Measurements from ENCODE around the gene CCR9. TPM values are rescaled to one million over a fixed set of nuclear protein-coding genes. Genes with fewer than 3 reads are reported as not detected.
A peak's percentile ranks its signal among the peaks of the same experiment; 100 is the strongest.

CCR9 gene
- total and polyA plus RNA-seq, 10 of the 15 experiments (the other 5 are each of a cell fraction or from before 2014, with no cell fraction given), result 0.05 to 3.9 (median 2.4) TPM

GRCh38 chr3:45894015-45894414, 7.7 kb downstream of the CCR9 start:
- Histone ChIP-seq H3K79me2 (ENCODE audit: control insufficient read depth, insufficient read depth, low read length) (no peaks in the 10 kb centered on the region), H4K20me1 (ENCODE audit: control insufficient read depth, insufficient read depth) (no peaks in the 10 kb centered on the region), H3K4me3 (no peak overlapping the region), H3K9ac (ENCODE audit: control insufficient read depth, insufficient read depth, low read length) (no peak overlapping the region), H3K9me3 (replicated peaks; ENCODE audit: control insufficient read depth, insufficient read depth, low read length) (peaks cover 5% of the 10 kb centered on the region; the same call in 1 of the 3 replicates), H3K27ac (ENCODE audit: control insufficient read depth, insufficient read depth) (no peak overlapping the region), H3K36me3 (ENCODE audit: control insufficient read depth in 2 of 2, insufficient read depth in 2 of 2, low read length in 1 of 2) (no peaks in the 10 kb centered on the region), H2AFZ (ENCODE audit: control insufficient read depth, low read depth, low read length) (no peak overlapping the region), H3K27me3 (replicated peaks in 1 of 2; ENCODE audit: control insufficient read depth in 2 of 2, insufficient read depth in 2 of 2, low read length in 1 of 2) (no peaks in the 10 kb centered on the region; a peak in 1 of 4 replicates), H3K4me2 (ENCODE audit: control insufficient read depth, insufficient read depth) (no peak overlapping the region; the same call in 1 of the 2 replicates), H3K4me1 (ENCODE audit: control insufficient read depth, insufficient read depth, low read length) (peaks cover 11% of the 10 kb centered on the region)
- RAD21 ChIA-PET (ENCODE audit: unreplicated experiment), result interaction anchor here (1.0 to 1.7 kb wide), 6 partner anchors 10 to 63 kb away, joined by 3 to 6 read pairs (median 4); no protein-coding TSS in a partner anchor
- 8% methylated on average over 6 of the region's 6 CpGs for WGBS (ENCODE audit: insufficient coverage, insufficient replicate concordance, low lambda C conversion rate, missing lambda C conversion rate)
- SMC1A ChIA-PET (ENCODE audit: uncharacterized antibody, unreplicated experiment), result interaction anchor here (0.7 to 1.4 kb wide), 6 partner anchors 9 to 26 kb away, joined by 3 to 4 read pairs (median 3); no protein-coding TSS in a partner anchor
- POLR2A ChIA-PET, result no interaction called here
- in situ Hi-C loops (cut with MboI) (no loop called here), intact Hi-C loops (cut with micrococcal nuclease; ENCODE audit: unreplicated experiment) (no loop called here)
- FAIRE-seq (no peak), DNase-seq (ENCODE audit: low read depth, low spot score) (no peak), ATAC-seq (no peak)
- TF ChIP-seq ZBED1 (IDR thresholded peaks at IDR 0.05; ENCODE audit: borderline replicate concordance) (peak; percentile 31; the same call in 1 of the 2 replicates), GATAD2B (conservative IDR thresholded peaks at IDR 0.05; ENCODE audit: low read depth) (no peak)
- CTCF ChIA-PET, result interaction anchor here (1.1 to 1.9 kb wide), 3 partner anchors 11 to 132 kb away, joined by 3 to 6 read pairs (median 5); no protein-coding TSS in a partner anchor
- no TSS peak for BruUV-seq (replicated peaks)

DNA sequence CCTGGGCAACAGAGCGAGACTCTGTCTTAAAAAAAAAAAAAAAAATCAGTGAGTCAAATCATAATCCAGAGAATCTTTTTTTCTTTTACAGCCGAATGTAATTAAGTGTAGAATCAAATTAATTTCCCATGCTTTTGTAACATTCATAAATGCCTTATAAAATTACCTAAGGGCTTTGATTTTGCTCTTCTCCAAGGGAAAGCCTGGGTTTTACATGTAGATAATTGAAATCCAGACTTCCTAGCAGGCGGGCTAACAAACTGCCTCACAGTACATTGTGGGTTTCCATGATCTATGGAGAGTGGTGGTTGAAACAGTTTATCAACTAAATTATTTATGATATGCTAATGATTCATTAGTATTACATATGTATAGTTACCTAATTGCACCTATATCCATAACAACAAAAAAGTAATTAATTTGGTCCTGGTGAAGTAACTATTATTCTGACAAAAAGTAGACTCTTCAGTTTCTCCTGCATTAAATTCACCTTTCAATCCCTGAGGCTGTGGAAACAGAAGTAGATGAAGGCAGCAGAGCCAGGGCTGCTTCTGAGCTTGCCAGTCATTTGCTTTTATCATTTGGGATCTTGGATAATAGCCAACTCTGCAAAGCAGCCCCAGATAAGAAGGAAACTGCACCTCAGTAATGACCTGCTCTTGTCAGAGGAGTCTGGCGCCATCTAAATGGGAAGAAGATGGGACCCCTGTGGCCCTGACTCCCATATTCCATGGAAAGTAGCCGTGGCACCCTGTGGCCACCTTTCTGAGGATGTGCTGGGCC, 9.5 kb downstream of the CCR9 start:
- no peak overlapping the region for H3K4me2 ChIP-seq (ENCODE audit: control insufficient read depth, insufficient read depth)
- POLR2A ChIA-PET, result interaction anchor here (0.9 kb wide), 1 partner anchor 18 kb away, joined by 3 read pairs; no protein-coding TSS in a partner anchor
- in situ Hi-C loops (cut with MboI) (no loop called here), intact Hi-C loops (cut with micrococcal nuclease; ENCODE audit: unreplicated experiment) (no loop called here)
- no TSS peak for BruUV-seq (replicated peaks)
- CTCF ChIA-PET, result interaction anchor here (1.9 kb wide), 1 partner anchor 12 kb away, joined by 6 read pairs; no protein-coding TSS in a partner anchor
- RAD21 ChIA-PET (ENCODE audit: unreplicated experiment), result interaction anchor here (1.1 to 1.6 kb wide), 2 partner anchors 15 to 47 kb away, joined by 3 to 5 read pairs; no protein-coding TSS in a partner anchor
- H2AFZ ChIP-seq (ENCODE audit: control insufficient read depth, low read depth, low read length), result no peak overlapping the region
- DNase-seq (ENCODE audit: low read depth, low spot score) (no peak), FAIRE-seq (no peak), ATAC-seq (no peak)
- H3K9ac ChIP-seq (ENCODE audit: control insufficient read depth, insufficient read depth, low read length), result no peak overlapping the region
- no peak overlapping the region for H3K27ac ChIP-seq (ENCODE audit: control insufficient read depth, insufficient read depth)
- H3K4me1 ChIP-seq (ENCODE audit: control insufficient read depth, insufficient read depth, low read length), result peaks cover 6% of the 10 kb centered on the region
- SMC1A ChIA-PET (ENCODE audit: uncharacterized antibody, unreplicated experiment), result interaction anchor here (1.0 to 1.1 kb wide), 3 partner anchors 9 to 37 kb away, joined by 3 to 4 read pairs (median 4); no protein-coding TSS in a partner anchor
- 45% methylated on average over 5 of the region's 5 CpGs for WGBS (ENCODE audit: insufficient coverage, insufficient replicate concordance, low lambda C conversion rate, missing lambda C conversion rate)
- no peaks in the 10 kb centered on the region; a peak in 1 of 4 replicates for H3K36me3 ChIP-seq (ENCODE audit: control insufficient read depth in 2 of 2, insufficient read depth in 2 of 2, low read length in 1 of 2)
- no peaks in the 10 kb centered on the region for H3K79me2 ChIP-seq (ENCODE audit: control insufficient read depth, insufficient read depth, low read length)
- no peaks in the 10 kb centered on the region for H4K20me1 ChIP-seq (ENCODE audit: control insufficient read depth, insufficient read depth)
- no peaks in the 10 kb centered on the region; a peak in 1 of 4 replicates for H3K27me3 ChIP-seq (replicated peaks in 1 of 2; ENCODE audit: control insufficient read depth in 2 of 2, insufficient read depth in 2 of 2, low read length in 1 of 2)
- peaks cover 5% of the 10 kb centered on the region; the same call in 1 of the 3 replicates for H3K9me3 ChIP-seq (replicated peaks; ENCODE audit: control insufficient read depth, insufficient read depth, low read length)
- TF ChIP-seq, protein P1, sequence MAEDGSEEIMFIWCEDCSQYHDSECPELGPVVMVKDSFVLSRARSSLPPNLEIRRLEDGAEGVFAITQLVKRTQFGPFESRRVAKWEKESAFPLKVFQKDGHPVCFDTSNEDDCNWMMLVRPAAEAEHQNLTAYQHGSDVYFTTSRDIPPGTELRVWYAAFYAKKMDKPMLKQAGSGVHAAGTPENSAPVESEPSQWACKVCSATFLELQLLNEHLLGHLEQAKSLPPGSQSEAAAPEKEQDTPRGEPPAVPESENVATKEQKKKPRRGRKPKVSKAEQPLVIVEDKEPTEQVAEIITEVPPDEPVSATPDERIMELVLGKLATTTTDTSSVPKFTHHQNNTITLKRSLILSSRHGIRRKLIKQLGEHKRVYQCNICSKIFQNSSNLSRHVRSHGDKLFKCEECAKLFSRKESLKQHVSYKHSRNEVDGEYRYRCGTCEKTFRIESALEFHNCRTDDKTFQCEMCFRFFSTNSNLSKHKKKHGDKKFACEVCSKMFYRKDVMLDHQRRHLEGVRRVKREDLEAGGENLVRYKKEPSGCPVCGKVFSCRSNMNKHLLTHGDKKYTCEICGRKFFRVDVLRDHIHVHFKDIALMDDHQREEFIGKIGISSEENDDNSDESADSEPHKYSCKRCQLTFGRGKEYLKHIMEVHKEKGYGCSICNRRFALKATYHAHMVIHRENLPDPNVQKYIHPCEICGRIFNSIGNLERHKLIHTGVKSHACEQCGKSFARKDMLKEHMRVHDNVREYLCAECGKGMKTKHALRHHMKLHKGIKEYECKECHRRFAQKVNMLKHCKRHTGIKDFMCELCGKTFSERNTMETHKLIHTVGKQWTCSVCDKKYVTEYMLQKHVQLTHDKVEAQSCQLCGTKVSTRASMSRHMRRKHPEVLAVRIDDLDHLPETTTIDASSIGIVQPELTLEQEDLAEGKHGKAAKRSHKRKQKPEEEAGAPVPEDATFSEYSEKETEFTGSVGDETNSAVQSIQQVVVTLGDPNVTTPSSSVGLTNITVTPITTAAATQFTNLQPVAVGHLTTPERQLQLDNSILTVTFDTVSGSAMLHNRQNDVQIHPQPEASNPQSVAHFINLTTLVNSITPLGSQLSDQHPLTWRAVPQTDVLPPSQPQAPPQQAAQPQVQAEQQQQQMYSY (CRISPR knock-in tag; IDR thresholded peaks at IDR 0.05), result no peak
- no peak for TF ChIP-seq SMAD5 (IDR thresholded peaks at IDR 0.05; ENCODE audit: low read depth)
- TF ChIP-seq, protein P2, sequence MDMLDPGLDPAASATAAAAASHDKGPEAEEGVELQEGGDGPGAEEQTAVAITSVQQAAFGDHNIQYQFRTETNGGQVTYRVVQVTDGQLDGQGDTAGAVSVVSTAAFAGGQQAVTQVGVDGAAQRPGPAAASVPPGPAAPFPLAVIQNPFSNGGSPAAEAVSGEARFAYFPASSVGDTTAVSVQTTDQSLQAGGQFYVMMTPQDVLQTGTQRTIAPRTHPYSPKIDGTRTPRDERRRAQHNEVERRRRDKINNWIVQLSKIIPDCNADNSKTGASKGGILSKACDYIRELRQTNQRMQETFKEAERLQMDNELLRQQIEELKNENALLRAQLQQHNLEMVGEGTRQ (IDR thresholded peaks at IDR 0.05; ENCODE audit: borderline replicate concordance, low read depth, low read length), result no peak
- H3K4me3 ChIP-seq, result no peak overlapping the region
